HG03521 (cell line): ENCODE data around the gene OBSCN.

Experiments used
- ATAC-seq: cut with Tn5 transposase; IDR thresholded peaks from one replicate; pipeline ENCODE4 v1.9.1; 2021; ENCODE audit warnings: mild to moderate bottlenecking, moderate library complexity; ENCODE audit not compliant: unreplicated experiment

The OBSCN gene

GRCh38 chr1:228304225-228304624 is 96.4 kb downstream of the OBSCN start:
- no peak for ATAC-seq

GRCh38 chr1:228304766-228305395 is 97.0 kb downstream of the OBSCN start:
- ATAC-seq: no peak

GRCh38 chr1:228305721-228306152 is 97.9 kb downstream of the OBSCN start:
- ATAC-seq: no peak

- no peak for ATAC-seq
Observed at GRCh38 chr1:228306275-228307217, 98.7 kb downstream of the OBSCN start.

GRCh38 chr1:228307218-228308023 is 99.6 kb downstream of the OBSCN start:
- ATAC-seq: no peak

GRCh38 chr1:228308085-228308601 is 100.3 kb downstream of the OBSCN start:
- ATAC-seq: no peak

GRCh38 chr1:228308628-228309325 is 100.9 kb downstream of the OBSCN start:
- no peak for ATAC-seq

- no peak for ATAC-seq
Observed at GRCh38 chr1:228309326-228310067, 101.7 kb downstream of the OBSCN start.

- ATAC-seq: no peak
Observed at GRCh38 chr1:228310162-228310792, 102.4 kb downstream of the OBSCN start.

GRCh38 chr1:228311091-228311490 is 103.2 kb downstream of the OBSCN start:
- no peak for ATAC-seq

- no peak for ATAC-seq
Observed at GRCh38 chr1:228312136-228312764, 104.4 kb downstream of the OBSCN start.

GRCh38 chr1:228313536-228314277 is 105.9 kb downstream of the OBSCN start:
- no peak for ATAC-seq

GRCh38 chr1:228314315-228314657 is 106.4 kb downstream of the OBSCN start:
- no peak for ATAC-seq

GRCh38 chr1:228314658-228315483 is 107.0 kb downstream of the OBSCN start:
- no peak for ATAC-seq

- ATAC-seq: no peak
Observed at GRCh38 chr1:228315484-228315944, 107.7 kb downstream of the OBSCN start.

- ATAC-seq: no peak
Observed at GRCh38 chr1:228315945-228316588, 108.2 kb downstream of the OBSCN start.
